PFSK-1 (cell line): ENCODE data around the gene PISD.

ENCODE experiments used
- POLR2AphosphoS5 ChIP-seq: IDR thresholded peaks from 2 replicates; pipeline ENCODE4 v1.6.1; 2012; ENCODE audit warnings: low read depth, mild to moderate bottlenecking, control low read depth, low read length, moderate library complexity
- REST ChIP-seq, 2 experiments: IDR thresholded peaks; 2 replicates each; pipeline versions ENCODE4 v1.6.1 to v1.8.0; 2011 to 2012; ENCODE audit warnings: low read depth in 2 of 2, low read length in 2 of 2, control low read depth in 1 of 2, inconsistent platforms in 1 of 2, mild to moderate bottlenecking in 1 of 2, moderate library complexity in 1 of 2; ENCODE audit not compliant: insufficient read depth in 1 of 2
- SIN3A ChIP-seq: IDR thresholded peaks from 2 replicates; pipeline ENCODE4 v1.6.1; 2012; ENCODE audit warnings: mild to moderate bottlenecking, low read length, moderate library complexity, borderline replicate concordance; ENCODE audit not compliant: insufficient read depth
- TAF1 ChIP-seq: IDR thresholded peaks from 2 replicates; pipeline ENCODE4 v1.6.1; 2012; ENCODE audit warnings: low read length, control low read depth, borderline replicate concordance; ENCODE audit not compliant: insufficient read depth

GRCh38 chr22:31682751-31683150 lies 20.7 kb upstream of the PISD start:
- no peak for TF ChIP-seq POLR2AphosphoS5
- no peak for TF ChIP-seq REST (IDR thresholded peaks at IDR 0.05; ENCODE audit: insufficient read depth in 1 of 2, low read depth in 2 of 2, low read length in 2 of 2)
- no peak for TF ChIP-seq TAF1
- no peak for TF ChIP-seq SIN3A
